HG03565 (cell line): ENCODE results near the gene OSGIN1.
"Not testable (repeated sequence)": the region's sequence is repeated elsewhere in the genome, so short reads cannot be mapped to it uniquely, and the experiment has no call there.

Experiments
- ATAC-seq: cut with Tn5 transposase; IDR thresholded peaks from one replicate; pipeline ENCODE4 v1.9.1; 2021; ENCODE audit warnings: mild to moderate bottlenecking, moderate library complexity; ENCODE audit not compliant: unreplicated experiment

OSGIN1 gene

GRCh38 chr16:83940119-83940518 is 12.9 kb upstream of the OSGIN1 start:
- no peak for ATAC-seq

GRCh38 chr16:83940630-83941378 is 12.2 kb upstream of the OSGIN1 start:
- ATAC-seq: no peak

GRCh38 chr16:83941546-83941945 is 11.5 kb upstream of the OSGIN1 start:
- not testable (repeated sequence) for ATAC-seq

GRCh38 chr16:83942074-83942473 is 11.0 kb upstream of the OSGIN1 start:
- no peak for ATAC-seq

- no peak for ATAC-seq
Measured at GRCh38 chr16:83942815-83943515, 10.1 kb upstream of the OSGIN1 start.

- no peak for ATAC-seq
Measured at GRCh38 chr16:83943516-83944050, 9.5 kb upstream of the OSGIN1 start.

- no peak for ATAC-seq
Measured at GRCh38 chr16:83945587-83945986, 7.5 kb upstream of the OSGIN1 start.

GRCh38 chr16:83946154-83946780 is 6.8 kb upstream of the OSGIN1 start:
- no peak for ATAC-seq

GRCh38 chr16:83946781-83947566 is 6.1 kb upstream of the OSGIN1 start:
- ATAC-seq: no peak

- ATAC-seq: no peak
Measured at GRCh38 chr16:83947642-83948234, 5.3 kb upstream of the OSGIN1 start.

GRCh38 chr16:83948914-83949723 is 3.9 kb upstream of the OSGIN1 start:
- no peak for ATAC-seq

GRCh38 chr16:83949724-83950001 is 3.4 kb upstream of the OSGIN1 start:
- no peak for ATAC-seq

GRCh38 chr16:83950862-83951399 is 2.1 kb upstream of the OSGIN1 start:
- ATAC-seq: not testable (repeated sequence)

- no peak for ATAC-seq
Measured at GRCh38 chr16:83951544-83951943, 1.5 kb upstream of the OSGIN1 start.

GRCh38 chr16:83952587-83952939 is 477 bp upstream of the OSGIN1 start:
- no peak for ATAC-seq

- ATAC-seq: no peak
Measured at GRCh38 chr16:83953796-83954576, 946 bp downstream of the OSGIN1 start.

- ATAC-seq: no peak
Measured at GRCh38 chr16:83954577-83955016, 1.6 kb downstream of the OSGIN1 start.

GRCh38 chr16:83955218-83956130 is 2.4 kb downstream of the OSGIN1 start:
- no peak for ATAC-seq
